HG02938 (cell line): ENCODE data around the gene MTERF1.

Experiments used
- ATAC-seq: cut with Tn5 transposase; IDR thresholded peaks from one replicate; pipeline ENCODE4 v1.9.1; 2021; ENCODE audit warnings: mild to moderate bottlenecking, moderate library complexity; ENCODE audit not compliant: unreplicated experiment

MTERF1 gene

DNA sequence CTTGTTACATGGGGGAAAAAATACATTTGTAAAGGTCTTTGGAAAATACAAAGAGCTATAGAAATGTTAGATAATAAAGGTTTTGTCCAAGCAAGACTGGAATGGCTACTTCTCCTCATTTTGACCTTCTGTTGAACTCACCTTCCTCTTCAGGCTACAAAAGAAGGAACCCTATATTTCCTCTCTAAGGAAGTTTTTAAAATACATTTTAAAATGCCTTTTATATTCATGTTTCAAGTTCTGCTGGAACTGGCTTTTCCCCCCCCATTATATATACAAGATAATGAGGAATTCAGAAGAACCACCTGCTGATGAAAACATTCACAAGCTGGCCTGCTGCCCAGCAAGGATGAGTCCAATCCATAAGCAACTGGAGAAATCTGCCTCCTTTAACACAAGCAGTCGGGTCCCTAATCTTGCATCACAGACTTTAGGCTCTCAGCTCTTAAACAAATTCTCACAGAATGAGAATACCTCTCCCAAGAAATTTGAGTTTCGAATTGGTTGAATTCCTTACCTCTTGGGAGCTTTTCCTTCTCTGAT is 44.6 kb downstream of the MTERF1 start:
- no peak for ATAC-seq

DNA sequence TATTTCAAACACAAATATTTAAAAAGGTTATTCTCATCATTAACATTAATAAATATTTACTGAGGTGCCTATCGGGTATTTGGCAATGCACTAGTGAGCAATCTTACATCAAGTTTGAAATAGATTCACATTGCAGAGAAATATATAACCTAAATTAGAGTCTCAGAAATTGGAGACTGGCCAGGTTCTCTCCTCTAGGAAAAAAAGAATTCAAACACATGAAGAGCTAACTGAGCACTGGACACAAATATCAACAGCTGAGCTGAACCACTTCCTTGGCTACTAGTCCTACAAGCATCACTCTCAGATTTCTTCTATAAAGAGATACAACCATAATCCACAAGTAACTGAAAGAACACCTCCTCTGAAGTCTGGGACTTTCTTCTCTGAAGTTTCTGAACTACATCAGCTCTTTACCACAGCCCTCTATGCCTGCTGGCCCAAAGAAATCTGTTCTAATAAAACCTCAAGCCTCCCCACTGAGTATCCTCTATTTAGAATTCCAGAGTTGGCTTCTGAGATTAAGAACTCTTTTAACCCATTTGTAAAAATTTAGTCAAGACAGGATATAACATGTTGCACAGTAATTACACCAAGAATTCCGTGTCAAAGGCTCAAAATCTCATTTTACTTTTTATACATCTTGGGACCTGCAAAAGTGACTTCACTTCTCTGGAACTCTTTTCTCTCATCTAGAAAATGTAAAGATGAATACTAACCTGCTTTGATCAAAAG is 45.2 kb downstream of the MTERF1 start:
- ATAC-seq: no peak

DNA sequence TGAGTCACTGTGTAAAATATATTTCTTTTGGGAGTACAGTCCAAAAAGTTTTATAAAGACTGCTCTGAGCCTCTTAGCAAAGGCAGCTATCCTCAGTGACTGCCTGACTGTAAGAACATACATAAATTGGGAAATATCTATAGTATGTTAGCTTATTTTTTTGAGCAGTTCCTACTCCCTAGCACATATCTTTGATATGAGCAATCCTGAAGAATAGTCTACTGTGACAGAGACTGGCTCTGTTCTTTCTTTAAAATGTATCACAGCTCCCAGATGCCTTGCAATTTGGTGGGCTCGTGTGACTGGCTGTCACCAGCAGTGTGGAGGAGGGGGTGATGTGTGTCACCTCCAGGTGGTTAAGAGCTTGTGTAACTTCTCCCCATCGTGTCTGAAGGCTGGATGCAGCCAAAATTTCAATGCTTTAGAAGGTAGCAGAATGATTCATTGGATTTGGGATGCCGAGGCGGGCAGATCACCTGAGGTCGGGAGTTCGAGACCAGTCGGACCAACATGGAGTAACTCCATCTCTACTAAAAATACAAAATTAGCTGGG is 47.9 kb downstream of the MTERF1 start:
- ATAC-seq: no peak

DNA sequence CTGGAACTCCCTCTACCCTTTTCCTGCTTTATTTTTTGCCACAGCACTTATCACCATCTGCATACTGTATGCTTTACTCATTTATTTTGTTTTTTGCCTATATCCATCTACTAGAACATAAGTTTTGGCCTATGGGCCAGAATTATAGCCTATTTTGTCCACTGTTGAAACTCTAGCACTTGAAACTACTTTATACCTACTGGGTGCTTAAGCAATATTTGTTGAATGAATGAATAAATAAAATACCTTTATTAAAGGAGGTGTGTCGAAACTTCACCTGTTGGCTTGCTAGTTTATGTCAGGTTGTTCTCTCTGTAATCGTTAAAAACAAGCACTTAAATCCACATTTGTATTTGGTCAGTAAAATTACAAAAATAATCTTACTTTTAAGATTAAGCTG is 53.3 kb downstream of the MTERF1 start:
- ATAC-seq: no peak

DNA sequence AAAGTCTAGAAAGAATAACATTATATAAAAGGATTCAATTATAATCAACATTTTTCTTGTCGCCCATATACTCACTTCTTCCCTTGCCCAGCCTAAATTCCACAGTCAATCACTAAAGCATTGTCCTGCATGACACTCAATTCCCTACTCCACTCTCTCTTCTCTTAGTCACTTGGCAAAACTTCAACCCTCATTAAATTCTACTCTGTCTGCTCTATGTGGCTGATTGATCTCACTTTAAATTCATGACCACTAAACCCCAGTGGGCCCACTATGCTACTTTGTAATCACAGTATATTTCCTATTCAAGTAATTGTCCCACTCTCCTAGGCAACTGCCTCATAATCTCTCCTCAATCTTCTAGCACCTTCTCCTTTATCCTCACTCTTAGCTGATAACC is 54.1 kb downstream of the MTERF1 start:
- no peak for ATAC-seq

DNA sequence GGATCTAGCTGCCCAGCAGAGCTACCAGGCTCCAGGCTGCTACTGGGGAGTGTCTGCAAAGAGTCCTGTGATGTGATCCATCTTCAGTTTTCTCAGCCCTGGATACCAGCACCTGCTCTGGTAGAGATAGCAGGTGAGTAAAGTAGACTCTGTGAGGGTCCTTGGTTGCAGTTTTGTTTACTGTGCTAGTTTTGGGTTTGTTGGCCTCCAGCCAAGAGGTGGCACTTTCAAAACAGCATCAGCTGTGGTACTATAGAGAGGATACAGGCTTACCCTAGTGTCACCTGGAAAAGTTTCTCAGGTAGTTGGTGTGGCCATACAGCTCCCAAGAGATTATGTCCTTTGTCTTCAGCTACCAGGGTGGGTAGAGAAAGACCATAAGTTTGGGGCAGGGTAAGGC is 56.3 kb downstream of the MTERF1 start:
- ATAC-seq: no peak
